ENCODE data around the gene DSC3. TPM values are rescaled to one million over a fixed set of nuclear protein-coding genes. Genes with fewer than 3 reads are reported as not detected.

DSC3 gene
- total RNA-seq, 2 experiments from 2014 or later = 0.02 TPM; not detected in 1

- H3K9me3 Mint-ChIP-seq (ENCODE audit: low read depth) = peaks cover 2% of the 10 kb centered on the region
- ChIA-PET POLR2A (no interaction called here), CTCF (no interaction called here)
- peaks cover 7% of the 10 kb centered on the region for H3K4me1 Mint-ChIP-seq
- intact Hi-C loops (cut with DNase I, micrococcal nuclease) = no loop called here
- H3K27me3 Mint-ChIP-seq = peaks cover 3% of the 10 kb centered on the region
- no peaks in the 10 kb centered on the region for H3K36me3 Mint-ChIP-seq (ENCODE audit: low read depth)
- ATAC-seq = no peak
- no peak overlapping the region for H3K4me3 Mint-ChIP-seq
- DNase-seq = no peak
- H3K27ac Mint-ChIP-seq = no peak overlapping the region
These were observed 15.4 kb upstream of the DSC3 start for GRCh38 chr18:31057917-31058316.

GRCh38 chr18:31057051-31057450 lies 14.5 kb upstream of the DSC3 start:
- Mint-ChIP-seq H3K4me3 (no peak overlapping the region), H3K36me3 (ENCODE audit: low read depth) (no peaks in the 10 kb centered on the region), H3K27me3 (peaks cover 3% of the 10 kb centered on the region), H3K27ac (no peak overlapping the region), H3K4me1 (peaks cover 2% of the 10 kb centered on the region), H3K9me3 (ENCODE audit: low read depth) (peaks cover 4% of the 10 kb centered on the region)
- intact Hi-C loops (cut with DNase I, micrococcal nuclease) = no loop called here
- POLR2A ChIA-PET = no interaction called here
- DNase-seq = no peak
- CTCF ChIA-PET = interaction anchor here (0.6 kb wide), 1 partner anchor 95 kb away, joined by 4 read pairs; no protein-coding TSS in a partner anchor
- ATAC-seq = no peak

GRCh38 chr18:31056296-31056695 lies 13.8 kb upstream of the DSC3 start:
- CTCF ChIA-PET = no interaction called here
- no peaks in the 10 kb centered on the region for H3K4me1 Mint-ChIP-seq
- intact Hi-C loops (cut with DNase I, micrococcal nuclease) = no loop called here
- ATAC-seq = no peak
- no peak for DNase-seq
- H3K27ac Mint-ChIP-seq = no peak overlapping the region
- peaks cover 3% of the 10 kb centered on the region for H3K27me3 Mint-ChIP-seq
- POLR2A ChIA-PET = no interaction called here
- H3K36me3 Mint-ChIP-seq (ENCODE audit: low read depth) = no peaks in the 10 kb centered on the region
- H3K9me3 Mint-ChIP-seq (ENCODE audit: low read depth) = peaks cover 6% of the 10 kb centered on the region
- no peak overlapping the region for H3K4me3 Mint-ChIP-seq

GRCh38 chr18:31050635-31051034 lies 8.1 kb upstream of the DSC3 start:
- Mint-ChIP-seq H3K4me3 (no peak overlapping the region), H3K36me3 (ENCODE audit: low read depth) (no peaks in the 10 kb centered on the region), H3K4me1 (no peaks in the 10 kb centered on the region), H3K27ac (no peak overlapping the region), H3K9me3 (ENCODE audit: low read depth) (peaks cover 8% of the 10 kb centered on the region), H3K27me3 (peaks cover 7% of the 10 kb centered on the region)
- ATAC-seq (no peak), DNase-seq (no peak)
- ChIA-PET POLR2A (no interaction called here), CTCF (no interaction called here)
- intact Hi-C loops (cut with DNase I, micrococcal nuclease) = no loop called here

GRCh38 chr18:31049189-31049588 lies 6.6 kb upstream of the DSC3 start:
- Mint-ChIP-seq H3K4me1 (no peaks in the 10 kb centered on the region), H3K36me3 (ENCODE audit: low read depth) (no peaks in the 10 kb centered on the region), H3K27ac (no peak overlapping the region), H3K9me3 (ENCODE audit: low read depth) (peaks cover 10% of the 10 kb centered on the region), H3K4me3 (no peak overlapping the region), H3K27me3 (peaks cover 15% of the 10 kb centered on the region)
- intact Hi-C loops (cut with DNase I, micrococcal nuclease) = no loop called here
- DNase-seq (no peak), ATAC-seq (no peak)
- ChIA-PET CTCF (no interaction called here), POLR2A (no interaction called here)

GRCh38 chr18:31048216-31048615 lies 5.7 kb upstream of the DSC3 start:
- ATAC-seq (no peak), DNase-seq (no peak)
- CTCF ChIA-PET = no interaction called here
- H3K27ac Mint-ChIP-seq = no peak overlapping the region
- H3K4me3 Mint-ChIP-seq = no peak overlapping the region
- H3K4me1 Mint-ChIP-seq = no peaks in the 10 kb centered on the region
- H3K27me3 Mint-ChIP-seq = peaks cover 25% of the 10 kb centered on the region
- POLR2A ChIA-PET = no interaction called here
- intact Hi-C loops (cut with DNase I, micrococcal nuclease) = no loop called here
- no peaks in the 10 kb centered on the region for H3K36me3 Mint-ChIP-seq (ENCODE audit: low read depth)
- H3K9me3 Mint-ChIP-seq (ENCODE audit: low read depth) = peaks cover 10% of the 10 kb centered on the region

- ATAC-seq = no peak
- Mint-ChIP-seq H3K27me3 (peaks cover 33% of the 10 kb centered on the region), H3K4me3 (no peak overlapping the region), H3K27ac (no peak overlapping the region), H3K36me3 (ENCODE audit: low read depth) (no peaks in the 10 kb centered on the region), H3K4me1 (no peaks in the 10 kb centered on the region), H3K9me3 (ENCODE audit: low read depth) (peaks cover 6% of the 10 kb centered on the region)
- intact Hi-C loops (cut with DNase I, micrococcal nuclease) = no loop called here
- no peak for DNase-seq
- ChIA-PET POLR2A (no interaction called here), CTCF (no interaction called here)
These were observed 4.4 kb upstream of the DSC3 start for GRCh38 chr18:31046916-31047315.

GRCh38 chr18:31045599-31045998 lies 3.1 kb upstream of the DSC3 start:
- DNase-seq (no peak), ATAC-seq (no peak)
- Mint-ChIP-seq H3K9me3 (ENCODE audit: low read depth) (peaks cover 3% of the 10 kb centered on the region), H3K27ac (no peak overlapping the region), H3K27me3 (peaks cover 45% of the 10 kb centered on the region), H3K36me3 (ENCODE audit: low read depth) (peaks cover 3% of the 10 kb centered on the region), H3K4me3 (no peak overlapping the region), H3K4me1 (peaks cover 5% of the 10 kb centered on the region)
- intact Hi-C loops (cut with DNase I, micrococcal nuclease) = no loop called here
- ChIA-PET POLR2A (no interaction called here), CTCF (no interaction called here)

- Mint-ChIP-seq H3K27me3 (peaks cover 50% of the 10 kb centered on the region), H3K9me3 (ENCODE audit: low read depth) (peaks cover 3% of the 10 kb centered on the region), H3K27ac (no peak overlapping the region), H3K36me3 (ENCODE audit: low read depth) (peaks cover 3% of the 10 kb centered on the region), H3K4me1 (peaks cover 5% of the 10 kb centered on the region), H3K4me3 (no peak overlapping the region)
- ATAC-seq = no peak
- DNase-seq = no peak
- ChIA-PET POLR2A (no interaction called here), CTCF (no interaction called here)
- intact Hi-C loops (cut with DNase I, micrococcal nuclease) = no loop called here
These were observed 2.4 kb upstream of the DSC3 start for GRCh38 chr18:31044926-31045325.

- ChIA-PET CTCF (no interaction called here), POLR2A (no interaction called here)
- Mint-ChIP-seq H3K27me3 (peaks cover 54% of the 10 kb centered on the region), H3K4me1 (peaks cover 7% of the 10 kb centered on the region), H3K9me3 (ENCODE audit: low read depth) (peaks cover 3% of the 10 kb centered on the region), H3K27ac (no peak overlapping the region), H3K36me3 (ENCODE audit: low read depth) (peaks cover 3% of the 10 kb centered on the region), H3K4me3 (no peak overlapping the region)
- intact Hi-C loops (cut with DNase I, micrococcal nuclease) = no loop called here
- DNase-seq (no peak), ATAC-seq (no peak)
These were observed 1.2 kb upstream of the DSC3 start for GRCh38 chr18:31043709-31044108.

- CTCF ChIA-PET = no interaction called here
- no peak overlapping the region for H3K27ac Mint-ChIP-seq
- H3K9me3 Mint-ChIP-seq (ENCODE audit: low read depth) = peaks cover 3% of the 10 kb centered on the region
- DNase-seq (peak; percentile 5), ATAC-seq (no peak)
- H3K4me3 Mint-ChIP-seq = peak overlapping the region; percentile 49
- intact Hi-C loops (cut with DNase I, micrococcal nuclease) = no loop called here
- POLR2A ChIA-PET = no interaction called here
- H3K27me3 Mint-ChIP-seq = peaks cover 54% of the 10 kb centered on the region
- H3K36me3 Mint-ChIP-seq (ENCODE audit: low read depth) = peaks cover 3% of the 10 kb centered on the region
- peaks cover 7% of the 10 kb centered on the region for H3K4me1 Mint-ChIP-seq
These were observed 497 bp downstream of the DSC3 start for GRCh38 chr18:31042084-31042405.

- peak; percentile 13 for DNase-seq
- Mint-ChIP-seq H3K27me3 (peaks cover 52% of the 10 kb centered on the region), H3K4me3 (peak overlapping the region; percentile 49), H3K4me1 (peaks cover 7% of the 10 kb centered on the region), H3K27ac (no peak overlapping the region), H3K9me3 (ENCODE audit: low read depth) (peaks cover 3% of the 10 kb centered on the region), H3K36me3 (ENCODE audit: low read depth) (peaks cover 3% of the 10 kb centered on the region)
- ATAC-seq = no peak
- intact Hi-C loops (cut with DNase I, micrococcal nuclease) = no loop called here
- ChIA-PET CTCF (no interaction called here), POLR2A (no interaction called here)
These were observed 1.1 kb downstream of the DSC3 start for GRCh38 chr18:31041271-31042083.
